Measurements from ENCODE around the gene CDC6. TPM values are rescaled to one million over a fixed set of nuclear protein-coding genes. Genes with fewer than 3 reads are reported as not detected.

CDC6 gene
- total and polyA plus RNA-seq, 2 donors (not counting 3 experiments of a cell fraction or from before 2014, with no cell fraction given), result 15.5 to 55.2 TPM

- DNase-seq (ENCODE audit: low read depth, low spot score) (peak; percentile 88), FAIRE-seq (peak; percentile 73)
- intact Hi-C loops (cut with micrococcal nuclease), result no loop called here
- H3K9me3 ChIP-seq (replicated peaks; ENCODE audit: control insufficient read depth, insufficient read depth, low read length), result no peaks in the 10 kb centered on the region
- peaks cover 8% of the 10 kb centered on the region for H3K4me1 ChIP-seq (ENCODE audit: control insufficient read depth, extremely low read depth, insufficient read depth, low read length)
- no peak for TF ChIP-seq EZH2 (IDR thresholded peaks at IDR 0.05; ENCODE audit: borderline replicate concordance, low read depth, low read length, severe bottlenecking)
- TF ChIP-seq POLR2AphosphoS5 (IDR thresholded peaks at IDR 0.05; ENCODE audit: insufficient read depth, low read depth, low read length), result no peak
- TF ChIP-seq POLR2A (IDR thresholded peaks at IDR 0.05; ENCODE audit: low read depth, low read length), result no peak
- TF ChIP-seq FOS (IDR thresholded peaks at IDR 0.05; ENCODE audit: borderline replicate concordance, insufficient read depth, low read length), result peak; percentile 65
- no peak for TF ChIP-seq MYC (IDR thresholded peaks at IDR 0.05; ENCODE audit: low read depth, low read length)
- TF ChIP-seq JUN (IDR thresholded peaks at IDR 0.05; ENCODE audit: borderline replicate concordance, insufficient read depth, insufficient read length, low read depth), result peak; percentile 57
- H3K79me2 ChIP-seq (ENCODE audit: control insufficient read depth, insufficient read depth, low read length), result peaks cover 40% of the 10 kb centered on the region
- no peak overlapping the region for H3K27ac ChIP-seq (ENCODE audit: insufficient read depth, low read depth, low read length)
- no peak overlapping the region for H3K4me2 ChIP-seq (ENCODE audit: insufficient read depth, low read length)
- H3K36me3 ChIP-seq (ENCODE audit: control insufficient read depth in 2 of 2, extremely low read depth in 1 of 2, insufficient read depth in 2 of 2, low read length in 2 of 2), result no peaks in the 10 kb centered on the region
- no peak overlapping the region for H3K4me3 ChIP-seq (replicated peaks in 1 of 3; ENCODE audit: insufficient read depth in 1 of 3, low read depth in 1 of 3, low read length in 3 of 3)
- POLR2A ChIA-PET, result no interaction called here
- CTCF ChIA-PET, result interaction anchor here (1.2 to 1.5 kb wide), 3 partner anchors 8 to 32 kb away, joined by 5 to 7 read pairs (median 6); partner anchors contain the start of gene WIPF2
- no TSS peak for BruUV-seq (replicated peaks)
- peak overlapping the region; percentile 43 for H3K9ac ChIP-seq (replicated peaks; ENCODE audit: extremely low read depth, insufficient read depth, low read length)
- dilution Hi-C loops (cut with MboI; ENCODE audit: extremely low pct_ligation_motif_present, low sequenced_read_pairs), result no loop called here
- no peaks in the 10 kb centered on the region for H3K9me1 ChIP-seq (replicated peaks; ENCODE audit: control insufficient read depth, extremely low read depth, insufficient read depth, low read length)
- H2AFZ ChIP-seq (ENCODE audit: low read depth, low read length), result no peak overlapping the region
- H4K20me1 ChIP-seq (replicated peaks; ENCODE audit: control insufficient read depth, extremely low read depth, insufficient read depth, low read length), result peaks cover 2% of the 10 kb centered on the region
- H3K27me3 ChIP-seq (ENCODE audit: control insufficient read depth in 2 of 2, insufficient read depth in 2 of 2, low read length in 2 of 2), result no peaks in the 10 kb centered on the region
These were observed 36.1 kb upstream of the CDC6 start for GRCh38 chr17:40251576-40251975.

GRCh38 chr17:40253565-40253964 is 34.1 kb upstream of the CDC6 start:
- Histone ChIP-seq H3K9me1 (replicated peaks; ENCODE audit: control insufficient read depth, extremely low read depth, insufficient read depth, low read length) (no peaks in the 10 kb centered on the region), H2AFZ (ENCODE audit: low read depth, low read length) (no peak overlapping the region), H3K9ac (replicated peaks; ENCODE audit: extremely low read depth, insufficient read depth, low read length) (no peak overlapping the region), H3K4me2 (ENCODE audit: insufficient read depth, low read length) (no peak overlapping the region), H3K36me3 (ENCODE audit: control insufficient read depth in 2 of 2, extremely low read depth in 1 of 2, insufficient read depth in 2 of 2, low read length in 2 of 2) (peaks cover 0 to 2% of the 10 kb centered on the region in 2 experiments), H3K9me3 (replicated peaks; ENCODE audit: control insufficient read depth, insufficient read depth, low read length) (no peaks in the 10 kb centered on the region), H3K79me2 (ENCODE audit: control insufficient read depth, insufficient read depth, low read length) (peaks cover 30% of the 10 kb centered on the region), H3K4me1 (ENCODE audit: control insufficient read depth, extremely low read depth, insufficient read depth, low read length) (peaks cover 8% of the 10 kb centered on the region), H3K27me3 (ENCODE audit: control insufficient read depth in 2 of 2, insufficient read depth in 2 of 2, low read length in 2 of 2) (no peaks in the 10 kb centered on the region), H3K27ac (ENCODE audit: insufficient read depth, low read depth, low read length) (no peak overlapping the region), H3K4me3 (replicated peaks in 1 of 3; ENCODE audit: insufficient read depth in 1 of 3, low read depth in 1 of 3, low read length in 3 of 3) (no peak overlapping the region), H4K20me1 (replicated peaks; ENCODE audit: control insufficient read depth, extremely low read depth, insufficient read depth, low read length) (no peaks in the 10 kb centered on the region)
- DNase-seq (ENCODE audit: low read depth, low spot score) (no peak), FAIRE-seq (no peak)
- dilution Hi-C loops (cut with MboI; ENCODE audit: extremely low pct_ligation_motif_present, low sequenced_read_pairs), result no loop called here
- CTCF ChIA-PET, result no interaction called here
- POLR2A ChIA-PET, result no interaction called here
- intact Hi-C loops (cut with micrococcal nuclease), result no loop called here
- BruUV-seq (replicated peaks), result no TSS peak
- no peak for TF ChIP-seq EZH2 (IDR thresholded peaks at IDR 0.05; ENCODE audit: borderline replicate concordance, low read depth, low read length, severe bottlenecking)
- TF ChIP-seq, protein P1, sequence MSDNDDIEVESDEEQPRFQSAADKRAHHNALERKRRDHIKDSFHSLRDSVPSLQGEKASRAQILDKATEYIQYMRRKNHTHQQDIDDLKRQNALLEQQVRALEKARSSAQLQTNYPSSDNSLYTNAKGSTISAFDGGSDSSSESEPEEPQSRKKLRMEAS (IDR thresholded peaks at IDR 0.05; ENCODE audit: insufficient read depth, insufficient read length), result no peak
- no peak for TF ChIP-seq FOS (IDR thresholded peaks at IDR 0.05; ENCODE audit: borderline replicate concordance, insufficient read depth, low read length)
- TF ChIP-seq MYC (IDR thresholded peaks at IDR 0.05; ENCODE audit: low read depth, low read length), result no peak
- TF ChIP-seq GATA2 (IDR thresholded peaks at IDR 0.05; ENCODE audit: insufficient read depth, insufficient read length, low read depth, low read length), result no peak
- TF ChIP-seq POLR2A (IDR thresholded peaks at IDR 0.05; ENCODE audit: low read depth, low read length), result no peak
- TF ChIP-seq, protein P2, sequence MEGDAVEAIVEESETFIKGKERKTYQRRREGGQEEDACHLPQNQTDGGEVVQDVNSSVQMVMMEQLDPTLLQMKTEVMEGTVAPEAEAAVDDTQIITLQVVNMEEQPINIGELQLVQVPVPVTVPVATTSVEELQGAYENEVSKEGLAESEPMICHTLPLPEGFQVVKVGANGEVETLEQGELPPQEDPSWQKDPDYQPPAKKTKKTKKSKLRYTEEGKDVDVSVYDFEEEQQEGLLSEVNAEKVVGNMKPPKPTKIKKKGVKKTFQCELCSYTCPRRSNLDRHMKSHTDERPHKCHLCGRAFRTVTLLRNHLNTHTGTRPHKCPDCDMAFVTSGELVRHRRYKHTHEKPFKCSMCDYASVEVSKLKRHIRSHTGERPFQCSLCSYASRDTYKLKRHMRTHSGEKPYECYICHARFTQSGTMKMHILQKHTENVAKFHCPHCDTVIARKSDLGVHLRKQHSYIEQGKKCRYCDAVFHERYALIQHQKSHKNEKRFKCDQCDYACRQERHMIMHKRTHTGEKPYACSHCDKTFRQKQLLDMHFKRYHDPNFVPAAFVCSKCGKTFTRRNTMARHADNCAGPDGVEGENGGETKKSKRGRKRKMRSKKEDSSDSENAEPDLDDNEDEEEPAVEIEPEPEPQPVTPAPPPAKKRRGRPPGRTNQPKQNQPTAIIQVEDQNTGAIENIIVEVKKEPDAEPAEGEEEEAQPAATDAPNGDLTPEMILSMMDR (IDR thresholded peaks at IDR 0.05; ENCODE audit: extremely low read depth in 1 of 2, insufficient read depth in 1 of 2, low read depth in 1 of 2, low read length in 2 of 2), result no peak
- no peak for TF ChIP-seq JUN (IDR thresholded peaks at IDR 0.05; ENCODE audit: borderline replicate concordance, insufficient read depth, insufficient read length, low read depth)
- TF ChIP-seq POLR2AphosphoS5 (IDR thresholded peaks at IDR 0.05; ENCODE audit: insufficient read depth, low read depth, low read length), result no peak

All from endothelial cell of umbilical vein (primary cell).